Measurements from ENCODE around the gene FOXO1. TPM values are rescaled to one million over a fixed set of nuclear protein-coding genes. Genes with fewer than 3 reads are reported as not detected.

Gene FOXO1
- total and polyA plus RNA-seq, 2 of the 13 experiments (the other 11 are each of a cell fraction or from before 2014, with no cell fraction given): 8.1 to 13.1 TPM

GRCh38 chr13:40564342-40565001 is 102.0 kb downstream of the FOXO1 start (continued):
- TF ChIP-seq CREM (IDR thresholded peaks at IDR 0.05) (peak; percentile 47; the same call in 1 of the 2 replicates), CREM (CRISPR knock-in tag; IDR thresholded peaks at IDR 0.05) (no peak), ZNF552 (CRISPR knock-in tag; IDR thresholded peaks at IDR 0.05; ENCODE audit: borderline replicate concordance) (no peak), ZNF792 (CRISPR knock-in tag; IDR thresholded peaks at IDR 0.05) (no peak), ZNF354B (CRISPR knock-in tag; IDR thresholded peaks at IDR 0.05) (no peak), SNAPC2 (CRISPR knock-in tag; IDR thresholded peaks at IDR 0.05) (peak; percentile 66; the same call in 1 of the 2 replicates), ZNF264 (CRISPR knock-in tag; IDR thresholded peaks at IDR 0.05) (no peak), KDM3A (CRISPR knock-in tag; IDR thresholded peaks at IDR 0.05; ENCODE audit: low read depth) (no peak; the same call in 1 of the 2 replicates), ZNF883 (CRISPR knock-in tag; IDR thresholded peaks at IDR 0.05; ENCODE audit: not compliant biosample characterization) (peak; percentile 51), MED13 (CRISPR knock-in tag; IDR thresholded peaks at IDR 0.05) (0 out of 2 replicates have a peak, but pooled peaks have one; percentile 9), ZBTB20 (CRISPR knock-in tag; IDR thresholded peaks at IDR 0.05; ENCODE audit: borderline replicate concordance, low read depth) (no peak), ZNF660 (CRISPR knock-in tag; IDR thresholded peaks at IDR 0.05; ENCODE audit: borderline replicate concordance, low read depth) (no peak), SRSF1 (optimal IDR thresholded peaks at IDR 0.05; ENCODE audit: low read depth, low read length) (no peak), PATZ1 (CRISPR knock-in tag; IDR thresholded peaks at IDR 0.05) (peak; percentile 71), RNF2 (conservative IDR thresholded peaks at IDR 0.05; ENCODE audit: low read depth) (no peak), ZNF777 (CRISPR knock-in tag; IDR thresholded peaks at IDR 0.05) (no peak), BRCA1 (CRISPR knock-in tag; IDR thresholded peaks at IDR 0.05) (no peak), DPF2 (CRISPR knock-in tag; IDR thresholded peaks at IDR 0.05; ENCODE audit: borderline replicate concordance, low read depth) (peak; percentile 48; the same call in 1 of the 2 replicates), FOXO4 (CRISPR knock-in tag; conservative IDR thresholded peaks at IDR 0.05) (no peak), SPEN (CRISPR knock-in tag; IDR thresholded peaks at IDR 0.05; ENCODE audit: low read depth) (peak; percentile 72; the same call in 1 of the 2 replicates), ZHX1 (CRISPR knock-in tag; IDR thresholded peaks at IDR 0.05; ENCODE audit: low read depth) (no peak), ZNF558 (CRISPR knock-in tag; IDR thresholded peaks at IDR 0.05; ENCODE audit: borderline replicate concordance) (no peak), HDAC1 (CRISPR knock-in tag; IDR thresholded peaks at IDR 0.05) (peak; percentile 71; the same call in 1 of the 2 replicates)
- TF ChIP-seq, protein P1, sequence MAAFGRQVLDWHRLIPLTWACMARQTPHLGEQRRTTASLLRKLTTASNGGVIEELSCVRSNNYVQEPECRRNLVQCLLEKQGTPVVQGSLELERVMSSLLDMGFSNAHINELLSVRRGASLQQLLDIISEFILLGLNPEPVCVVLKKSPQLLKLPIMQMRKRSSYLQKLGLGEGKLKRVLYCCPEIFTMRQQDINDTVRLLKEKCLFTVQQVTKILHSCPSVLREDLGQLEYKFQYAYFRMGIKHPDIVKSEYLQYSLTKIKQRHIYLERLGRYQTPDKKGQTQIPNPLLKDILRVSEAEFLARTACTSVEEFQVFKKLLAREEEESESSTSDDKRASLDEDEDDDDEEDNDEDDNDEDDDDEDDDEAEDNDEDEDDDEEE (CRISPR knock-in tag; IDR thresholded peaks at IDR 0.05): no peak
